ENCODE measurements around the gene GABPB1. TPM values are rescaled to one million over a fixed set of nuclear protein-coding genes. Genes with fewer than 3 reads are reported as not detected.

Gene GABPB1
- total RNA-seq, 2 donors from 2014 or later: 13.0 to 27.8 TPM

DNA sequence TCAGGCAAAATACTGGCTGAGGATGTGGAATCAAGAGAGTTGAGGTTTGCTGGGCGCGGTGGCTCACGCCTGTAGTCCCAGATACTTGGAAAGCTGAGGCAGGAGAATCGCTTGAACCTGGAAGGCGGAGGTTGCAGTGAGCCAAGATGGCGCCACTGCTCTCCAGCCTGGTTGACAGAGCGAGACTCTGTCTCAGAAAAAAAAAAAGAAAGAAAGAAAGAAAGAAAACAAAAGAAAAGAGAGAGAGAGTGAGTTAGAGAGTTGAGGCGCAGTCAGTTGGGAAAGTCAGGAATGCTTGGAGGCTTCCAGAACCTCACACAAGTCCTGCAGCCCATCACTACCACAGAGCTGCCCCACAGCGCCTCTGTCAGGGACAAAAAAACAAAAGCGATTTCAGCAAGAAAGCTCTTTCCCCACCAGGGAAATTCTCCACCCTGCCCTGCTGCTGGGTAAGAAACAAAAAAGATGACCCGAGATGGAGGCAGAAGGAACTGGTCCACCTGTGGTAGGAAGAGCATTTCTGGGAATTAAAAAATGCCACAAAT is 103.3 kb downstream of the GABPB1 start:
- no peaks in the 10 kb centered on the region for H3K9me3 ChIP-seq
- H3K4me1 ChIP-seq (ENCODE audit: control insufficient read depth in 1 of 2, low read depth in 2 of 2): no peaks in the 10 kb centered on the region
- TF ChIP-seq, protein P1, sequence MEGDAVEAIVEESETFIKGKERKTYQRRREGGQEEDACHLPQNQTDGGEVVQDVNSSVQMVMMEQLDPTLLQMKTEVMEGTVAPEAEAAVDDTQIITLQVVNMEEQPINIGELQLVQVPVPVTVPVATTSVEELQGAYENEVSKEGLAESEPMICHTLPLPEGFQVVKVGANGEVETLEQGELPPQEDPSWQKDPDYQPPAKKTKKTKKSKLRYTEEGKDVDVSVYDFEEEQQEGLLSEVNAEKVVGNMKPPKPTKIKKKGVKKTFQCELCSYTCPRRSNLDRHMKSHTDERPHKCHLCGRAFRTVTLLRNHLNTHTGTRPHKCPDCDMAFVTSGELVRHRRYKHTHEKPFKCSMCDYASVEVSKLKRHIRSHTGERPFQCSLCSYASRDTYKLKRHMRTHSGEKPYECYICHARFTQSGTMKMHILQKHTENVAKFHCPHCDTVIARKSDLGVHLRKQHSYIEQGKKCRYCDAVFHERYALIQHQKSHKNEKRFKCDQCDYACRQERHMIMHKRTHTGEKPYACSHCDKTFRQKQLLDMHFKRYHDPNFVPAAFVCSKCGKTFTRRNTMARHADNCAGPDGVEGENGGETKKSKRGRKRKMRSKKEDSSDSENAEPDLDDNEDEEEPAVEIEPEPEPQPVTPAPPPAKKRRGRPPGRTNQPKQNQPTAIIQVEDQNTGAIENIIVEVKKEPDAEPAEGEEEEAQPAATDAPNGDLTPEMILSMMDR (IDR thresholded peaks at IDR 0.05): no peak
- H3K36me3 ChIP-seq: no peaks in the 10 kb centered on the region
- DNase-seq (ENCODE audit: low spot score) (no peak), ATAC-seq (ENCODE audit: insufficient number of reproducible peaks, low FRiP score, low read depth) (no peak)
- no peak overlapping the region for H3K4me3 ChIP-seq
- H3K27ac ChIP-seq: no peak overlapping the region
- H3K27me3 ChIP-seq (replicated peaks; ENCODE audit: insufficient read depth): no peaks in the 10 kb centered on the region

DNA sequence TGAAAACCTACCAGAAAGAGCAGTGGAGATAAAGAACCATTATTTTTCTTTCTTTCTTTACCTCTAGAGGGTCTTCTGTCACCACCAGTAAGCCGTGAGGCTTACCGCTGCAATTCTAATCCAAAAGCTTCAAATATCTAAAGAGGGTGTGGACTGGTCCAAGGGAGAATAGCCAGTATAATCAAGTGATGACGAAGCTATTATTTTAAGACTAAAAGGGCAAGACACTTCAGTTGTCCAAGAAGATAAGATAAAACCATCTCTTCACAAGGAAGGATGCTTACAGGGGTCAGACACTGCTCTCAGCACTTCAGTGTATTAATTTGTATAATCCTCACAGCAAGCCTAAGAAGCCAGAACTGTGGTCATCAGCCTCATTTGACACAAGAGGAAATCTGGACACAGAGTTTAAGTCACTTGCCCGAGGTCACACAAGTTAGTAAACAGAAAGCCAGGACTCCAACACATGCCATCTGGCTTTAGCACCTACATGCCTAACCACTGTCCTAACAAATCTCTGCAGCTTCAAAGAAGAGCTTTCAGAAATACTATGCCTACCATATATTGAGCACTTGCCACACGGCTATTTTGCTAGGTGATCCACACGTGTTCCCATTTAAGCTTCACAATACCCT is 104.1 kb downstream of the GABPB1 start:
- Histone ChIP-seq H3K4me3 (no peak overlapping the region), H3K9me3 (no peaks in the 10 kb centered on the region), H3K27ac (no peak overlapping the region), H3K4me1 (ENCODE audit: control insufficient read depth in 1 of 2, low read depth in 2 of 2) (no peaks in the 10 kb centered on the region), H3K27me3 (replicated peaks; ENCODE audit: insufficient read depth) (no peaks in the 10 kb centered on the region), H3K36me3 (no peaks in the 10 kb centered on the region)
- DNase-seq (ENCODE audit: low spot score) (no peak), ATAC-seq (ENCODE audit: insufficient number of reproducible peaks, low FRiP score, low read depth) (no peak)
- TF ChIP-seq, protein P1 (IDR thresholded peaks at IDR 0.05): no peak

DNA sequence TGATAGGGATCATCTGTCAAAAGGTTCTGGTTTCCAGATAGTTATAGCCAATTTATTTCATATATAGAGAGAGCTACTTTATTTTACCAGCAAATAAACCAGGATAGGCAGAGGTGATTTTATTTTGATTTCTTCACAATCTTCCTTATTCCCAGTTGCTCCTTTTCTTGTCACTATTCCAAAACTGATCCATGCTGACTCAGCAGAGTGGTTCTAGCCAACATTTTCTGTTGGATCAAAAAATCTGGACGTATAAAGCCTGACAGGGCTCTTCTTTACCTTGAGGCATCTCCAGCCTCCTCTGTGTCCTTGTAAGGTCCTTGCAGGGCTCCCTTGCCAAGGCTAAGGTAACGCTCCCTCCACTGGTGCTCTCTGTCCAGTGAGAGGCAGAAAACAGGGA is 105.3 kb downstream of the GABPB1 start:
- no peak overlapping the region for H3K4me3 ChIP-seq
- ATAC-seq (ENCODE audit: insufficient number of reproducible peaks, low FRiP score, low read depth): no peak
- H3K27me3 ChIP-seq (replicated peaks; ENCODE audit: insufficient read depth): no peaks in the 10 kb centered on the region
- H3K9me3 ChIP-seq: no peaks in the 10 kb centered on the region
- no peak overlapping the region for H3K27ac ChIP-seq
- DNase-seq (ENCODE audit: low spot score): no peak
- H3K36me3 ChIP-seq: no peaks in the 10 kb centered on the region
- TF ChIP-seq, protein P1 (IDR thresholded peaks at IDR 0.05): no peak
- H3K4me1 ChIP-seq (ENCODE audit: control insufficient read depth in 1 of 2, low read depth in 2 of 2): no peaks in the 10 kb centered on the region

DNA sequence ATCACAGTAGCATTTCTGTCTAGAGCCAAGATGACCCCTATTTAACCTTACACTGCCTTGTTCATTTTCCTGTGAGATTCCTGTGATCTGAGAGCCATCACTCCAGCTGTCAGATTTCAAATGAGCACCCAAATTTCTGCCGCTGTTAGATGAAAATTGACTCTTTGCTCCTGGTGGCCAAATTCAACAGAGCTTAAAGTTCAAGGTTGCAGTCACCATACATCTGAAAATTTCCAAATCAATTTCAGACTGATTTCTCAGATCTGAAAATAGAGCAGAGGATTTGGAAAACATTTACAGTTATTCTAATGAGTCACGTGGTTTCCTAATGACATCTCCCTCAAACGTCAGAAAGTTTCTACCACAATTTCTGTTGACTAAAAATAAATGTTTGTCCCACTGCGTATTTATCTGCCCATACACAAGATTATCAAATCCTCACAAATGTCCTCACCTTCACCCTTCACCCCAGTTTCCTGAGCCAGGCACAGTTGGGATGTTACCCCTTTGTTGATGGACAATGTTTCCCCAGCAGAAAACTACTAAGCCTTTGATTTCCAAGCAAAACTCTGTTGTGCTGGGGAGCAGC is 105.9 kb downstream of the GABPB1 start:
- no peak for ATAC-seq (ENCODE audit: insufficient number of reproducible peaks, low FRiP score, low read depth)

More for the DNA sequence above, 105.9 kb downstream of the GABPB1 start:
- no peaks in the 10 kb centered on the region for H3K36me3 ChIP-seq
- H3K9me3 ChIP-seq: no peaks in the 10 kb centered on the region
- H3K27ac ChIP-seq: no peak overlapping the region
- TF ChIP-seq, protein P1 (IDR thresholded peaks at IDR 0.05): no peak
- DNase-seq (ENCODE audit: low spot score): no peak
- H3K27me3 ChIP-seq (replicated peaks; ENCODE audit: insufficient read depth): no peaks in the 10 kb centered on the region
- no peak overlapping the region for H3K4me3 ChIP-seq
- H3K4me1 ChIP-seq (ENCODE audit: control insufficient read depth in 1 of 2, low read depth in 2 of 2): no peaks in the 10 kb centered on the region

Data from thoracic aorta (tissue), 2 donors.